HepG2 (cell line): ENCODE measurements around the gene CCDC201. TPM values are rescaled to one million over a fixed set of nuclear protein-coding genes. Genes with fewer than 3 reads are reported as not detected.

Experiments
- ATF3 ChIP-seq: sonication (generic); formaldehyde crosslinking; IDR thresholded peaks from 2 replicates; pipeline ENCODE4 v1.4.0; 2020; ENCODE audit warnings: missing genetic modification reagents
- BATF2 ChIP-seq: sonication (generic); formaldehyde crosslinking; IDR thresholded peaks from 2 replicates; pipeline ENCODE4 v1.8.0; 2022; ENCODE audit warnings: mild to moderate bottlenecking, missing genetic modification reagents, moderate library complexity
- CEBPG ChIP-seq: IDR thresholded peaks from 2 replicates; pipeline ENCODE4 v1.6.1; 2016
- GABPB1 ChIP-seq: IDR thresholded peaks from 2 replicates; pipeline ENCODE4 v1.6.1; 2016; ENCODE audit warnings: mild to moderate bottlenecking, missing genetic modification reagents, moderate library complexity, missing compliant biosample characterization
- GATA4 ChIP-seq: sonication (generic); IDR thresholded peaks from 2 replicates; pipeline ENCODE4 v1.6.1; 2016; ENCODE audit warnings: antibody characterized with exemption, low read depth, borderline replicate concordance
- HIVEP1 ChIP-seq: sonication (generic); formaldehyde crosslinking; IDR thresholded peaks from 2 replicates; pipeline ENCODE4 v1.4.0; 2020; ENCODE audit warnings: mild to moderate bottlenecking, missing genetic modification reagents
- IKZF5 ChIP-seq: IDR thresholded peaks from 2 replicates; pipeline ENCODE4 v1.6.1; 2018; ENCODE audit warnings: missing genetic modification reagents, mild to moderate bottlenecking, missing compliant biosample characterization
- KDM5A ChIP-seq: fragments of 200-600 bp; sonication (generic); IDR thresholded peaks from 2 replicates; pipeline ENCODE4 v1.7.0; 2018; ENCODE audit warnings: antibody characterized with exemption, mild to moderate bottlenecking, low read length, borderline replicate concordance
- MAX ChIP-seq: IDR thresholded peaks from 2 replicates; pipeline ENCODE4 v1.6.1; 2012; ENCODE audit warnings: inconsistent platforms
- MTA3 ChIP-seq: sonication (generic); formaldehyde crosslinking; IDR thresholded peaks from 2 replicates; pipeline ENCODE4 v1.4.0; 2020; ENCODE audit warnings: missing genetic modification reagents
- NAIF1 ChIP-seq: sonication (generic); formaldehyde crosslinking; IDR thresholded peaks from 2 replicates; pipeline ENCODE4 v1.5.0; 2020; ENCODE audit warnings: mild to moderate bottlenecking, missing genetic modification reagents, borderline replicate concordance
- SP2 ChIP-seq: sonication (generic); formaldehyde crosslinking; IDR thresholded peaks from 2 replicates; pipeline ENCODE4 v1.5.1; 2020; ENCODE audit warnings: mild to moderate bottlenecking, missing genetic modification reagents
- SYNCRIP ChIP-seq: fragments of 200-400 bp; formaldehyde crosslinking; IDR thresholded peaks from 2 replicates; pipeline ENCODE4 v1.6.1; 2018; ENCODE audit warnings: mild to moderate bottlenecking, low read depth, low read length; ENCODE audit not compliant: insufficient read depth
- TCF12 ChIP-seq, 2 experiments: fragments of 450-650 bp in 1 of 2; sonication (generic) in 1 of 2; formaldehyde crosslinking in 1 of 2; IDR thresholded peaks; 2 replicates each; pipeline versions ENCODE4 v1.6.1 to v1.8.0; 2017 to 2022; ENCODE audit warnings: antibody characterized with exemption in 1 of 2, mild to moderate bottlenecking in 1 of 2, missing genetic modification reagents in 1 of 2, moderate library complexity in 1 of 2
- TRIM22 ChIP-seq: fragments of 450-650 bp; IDR thresholded peaks from 2 replicates; pipeline ENCODE4 v1.6.1; 2017
- ZBTB10 ChIP-seq: sonication (generic); formaldehyde crosslinking; IDR thresholded peaks from 2 replicates; pipeline ENCODE4 v1.4.0; 2020; ENCODE audit warnings: missing genetic modification reagents, borderline replicate concordance
- ZFP36L1 ChIP-seq: sonication (generic); formaldehyde crosslinking; IDR thresholded peaks from 2 replicates; pipeline ENCODE4 v1.8.0; 2022; ENCODE audit warnings: mild to moderate bottlenecking, missing genetic modification reagents, moderate library complexity
- ZFP36L2 ChIP-seq: sonication (generic); formaldehyde crosslinking; IDR thresholded peaks from 2 replicates; pipeline ENCODE4 v1.4.0; 2020; ENCODE audit warnings: missing genetic modification reagents
- ZNF10 ChIP-seq: sonication (generic); formaldehyde crosslinking; IDR thresholded peaks from 2 replicates; pipeline ENCODE4 v1.4.0; 2020; ENCODE audit warnings: mild to moderate bottlenecking, low read depth, missing genetic modification reagents, borderline replicate concordance
- ZNF501 ChIP-seq: sonication (generic); formaldehyde crosslinking; IDR thresholded peaks from 2 replicates; pipeline ENCODE4 v1.5.1; 2020; ENCODE audit warnings: mild to moderate bottlenecking, moderate library complexity, missing genetic modification reagents
- ZNF510 ChIP-seq: sonication (generic); formaldehyde crosslinking; IDR thresholded peaks from 2 replicates; pipeline ENCODE4 v1.4.0; 2020; ENCODE audit warnings: low read depth, mild to moderate bottlenecking, missing genetic modification reagents
- ZNF563 ChIP-seq: sonication (generic); formaldehyde crosslinking; IDR thresholded peaks from 2 replicates; pipeline ENCODE4 v1.8.0; 2022; ENCODE audit warnings: mild to moderate bottlenecking, moderate library complexity, missing genetic modification reagents
- ZNF749 ChIP-seq: sonication (generic); formaldehyde crosslinking; IDR thresholded peaks from 2 replicates; pipeline ENCODE4 v1.8.0; 2022; ENCODE audit warnings: mild to moderate bottlenecking, missing genetic modification reagents, moderate library complexity, borderline replicate concordance
- ZNF768 ChIP-seq: sonication (generic); formaldehyde crosslinking; IDR thresholded peaks from 2 replicates; pipeline ENCODE4 v1.4.0; 2020; ENCODE audit warnings: missing genetic modification reagents
- ZNF790 ChIP-seq: sonication (generic); formaldehyde crosslinking; IDR thresholded peaks from 2 replicates; pipeline ENCODE4 v1.8.0; 2022; ENCODE audit warnings: missing genetic modification reagents, mild to moderate bottlenecking, borderline replicate concordance
- polyA plus RNA-seq, 8 experiments: library from polyadenylated mRNA; depleted of rRNA in 3 of 8; stranded (reverse) in 7 of 8; unstranded in 1 of 8; fragments of >200 nt; fragmentation: Illumina TruSeq in 4 of 8; extraction: Trizol in 4 of 8; gene quantifications; 2 replicates each; pipeline versions ENCODE4 v1.2.1 to v1.2.3, GENCODE V29; 2011 to 2016; ENCODE audit warnings: low read depth in 4 of 8, missing spikeins in 1 of 8, mixed read lengths in 1 of 8; ENCODE audit not compliant: insufficient read depth in 1 of 8
- total RNA-seq, 5 experiments: library from RNA; depleted of rRNA; stranded (reverse); fragments of >200 nt; fragmentation: Illumina TruSeq; extraction: Trizol; gene quantifications; 2 replicates each; pipeline ENCODE4 v1.2.3, GENCODE V29; 2016; ENCODE audit warnings: low read depth in 1 of 5

CCDC201 gene
- total and polyA plus RNA-seq, 2 of the 13 experiments (the other 11 are each of a cell fraction or from before 2014, with no cell fraction given): 0.92 TPM; not detected in 1

GRCh38 chr7:45893374-45893995 is 20.6 kb upstream of the CCDC201 start (continued):
- TF ChIP-seq ZBTB10 (no peak), ZNF768 (CRISPR knock-in tag) (no peak), KDM5A (no peak), ZFP36L2 (CRISPR knock-in tag) (no peak), MTA3 (no peak), CEBPG (peak; percentile 75), ZFP36L1 (CRISPR knock-in tag) (peak; percentile 78; the same call in 1 of the 2 replicates), ZNF749 (CRISPR knock-in tag) (no peak; the same call in 1 of the 2 replicates), ZNF501 (no peak), GATA4 (peak; percentile 82), SP2 (CRISPR knock-in tag) (no peak), MAX (no peak), NAIF1 (CRISPR knock-in tag) (no peak; the same call in 1 of the 2 replicates), TCF12 (IDR thresholded peaks at IDR 0.05) (no peak), TCF12 (CRISPR knock-in tag; IDR thresholded peaks at IDR 0.05) (no peak; the same call in 1 of the 2 replicates), SYNCRIP (no peak), ATF3 (CRISPR knock-in tag) (no peak), GABPB1 (CRISPR knock-in tag) (peak; percentile 53), ZNF563 (CRISPR knock-in tag) (no peak), ZNF10 (CRISPR knock-in tag) (no peak), ZNF790 (CRISPR knock-in tag) (peak; percentile 86), ZNF510 (CRISPR knock-in tag) (no peak), HIVEP1 (no peak), IKZF5 (no peak; the same call in none of the 2 replicates), BATF2 (no peak), TRIM22 (no peak)
